ENCODE measurements around the gene APBA2.

APBA2 gene

DNA sequence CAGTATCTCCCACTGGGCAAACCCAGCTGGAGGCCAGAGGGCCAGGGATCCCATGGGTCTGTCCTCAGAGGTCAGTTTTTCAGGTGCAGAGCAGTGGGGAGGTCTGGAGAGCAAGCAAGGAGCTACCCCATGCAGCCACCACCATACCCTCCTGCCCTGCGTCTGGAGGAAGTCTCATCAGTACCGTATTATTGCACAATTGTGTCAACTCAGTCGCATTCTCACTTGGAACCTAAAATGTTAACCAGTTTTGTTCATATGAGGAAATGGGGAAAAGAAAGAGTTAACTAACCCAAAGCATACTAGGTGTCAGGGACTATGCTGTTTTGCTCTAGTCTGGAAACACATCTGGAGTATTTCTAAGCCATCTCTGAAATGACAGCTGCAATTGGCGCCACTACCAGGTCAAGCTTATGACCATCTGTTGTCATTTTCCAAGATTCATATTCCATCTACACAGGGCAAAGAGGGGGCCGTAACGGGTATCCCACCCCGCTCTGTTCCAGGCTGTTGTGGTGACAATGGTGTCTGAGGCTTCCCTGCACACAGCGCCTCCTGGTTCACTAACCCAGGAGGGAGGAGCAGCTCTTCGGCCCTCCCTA is 16.9 kb upstream of the APBA2 start:
- no peak overlapping the region for H3K4me3 ChIP-seq (ENCODE audit: low read depth, low read length)
- TF ChIP-seq, protein P1, sequence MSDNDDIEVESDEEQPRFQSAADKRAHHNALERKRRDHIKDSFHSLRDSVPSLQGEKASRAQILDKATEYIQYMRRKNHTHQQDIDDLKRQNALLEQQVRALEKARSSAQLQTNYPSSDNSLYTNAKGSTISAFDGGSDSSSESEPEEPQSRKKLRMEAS (IDR thresholded peaks at IDR 0.05; ENCODE audit: low read depth, low read length), result no peak
- no peak for TF ChIP-seq POLR2A (IDR thresholded peaks at IDR 0.05; ENCODE audit: extremely low read depth, insufficient read length)
- TF ChIP-seq, protein P2, sequence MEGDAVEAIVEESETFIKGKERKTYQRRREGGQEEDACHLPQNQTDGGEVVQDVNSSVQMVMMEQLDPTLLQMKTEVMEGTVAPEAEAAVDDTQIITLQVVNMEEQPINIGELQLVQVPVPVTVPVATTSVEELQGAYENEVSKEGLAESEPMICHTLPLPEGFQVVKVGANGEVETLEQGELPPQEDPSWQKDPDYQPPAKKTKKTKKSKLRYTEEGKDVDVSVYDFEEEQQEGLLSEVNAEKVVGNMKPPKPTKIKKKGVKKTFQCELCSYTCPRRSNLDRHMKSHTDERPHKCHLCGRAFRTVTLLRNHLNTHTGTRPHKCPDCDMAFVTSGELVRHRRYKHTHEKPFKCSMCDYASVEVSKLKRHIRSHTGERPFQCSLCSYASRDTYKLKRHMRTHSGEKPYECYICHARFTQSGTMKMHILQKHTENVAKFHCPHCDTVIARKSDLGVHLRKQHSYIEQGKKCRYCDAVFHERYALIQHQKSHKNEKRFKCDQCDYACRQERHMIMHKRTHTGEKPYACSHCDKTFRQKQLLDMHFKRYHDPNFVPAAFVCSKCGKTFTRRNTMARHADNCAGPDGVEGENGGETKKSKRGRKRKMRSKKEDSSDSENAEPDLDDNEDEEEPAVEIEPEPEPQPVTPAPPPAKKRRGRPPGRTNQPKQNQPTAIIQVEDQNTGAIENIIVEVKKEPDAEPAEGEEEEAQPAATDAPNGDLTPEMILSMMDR (IDR thresholded peaks at IDR 0.05; ENCODE audit: low read depth, low read length), result no peak
- TF ChIP-seq MYC (IDR thresholded peaks at IDR 0.05; ENCODE audit: low read depth, low read length), result no peak
- DNase-seq (ENCODE audit: low read depth), result peak; percentile 37

DNA sequence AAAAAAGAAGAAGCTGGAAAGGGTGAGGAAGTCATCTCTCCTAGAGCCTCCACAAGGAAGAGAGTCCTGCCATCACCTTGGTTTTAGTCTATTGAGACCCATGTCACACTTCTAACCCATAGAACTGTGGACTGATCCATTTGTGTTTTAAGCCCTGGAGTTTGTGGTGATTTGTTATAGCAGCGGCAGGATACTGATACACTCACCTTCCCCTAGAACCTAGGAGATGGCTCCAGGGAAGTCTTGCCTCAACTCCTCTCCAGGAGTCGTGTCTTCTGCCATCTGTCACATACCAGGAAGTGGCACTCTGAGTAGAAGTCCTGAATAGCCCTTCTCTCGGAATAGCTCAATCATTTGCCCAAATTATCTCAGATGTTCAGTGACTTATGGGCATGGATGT is 14.6 kb upstream of the APBA2 start:
- H3K4me3 ChIP-seq (ENCODE audit: low read depth, low read length), result no peak overlapping the region
- DNase-seq (ENCODE audit: low read depth), result no peak
- TF ChIP-seq POLR2A (IDR thresholded peaks at IDR 0.05; ENCODE audit: extremely low read depth, insufficient read length) (no peak), MYC (IDR thresholded peaks at IDR 0.05; ENCODE audit: low read depth, low read length) (no peak)
- TF ChIP-seq, protein P1 (IDR thresholded peaks at IDR 0.05; ENCODE audit: low read depth, low read length), result no peak
- TF ChIP-seq, protein P2 (IDR thresholded peaks at IDR 0.05; ENCODE audit: low read depth, low read length), result no peak

DNA sequence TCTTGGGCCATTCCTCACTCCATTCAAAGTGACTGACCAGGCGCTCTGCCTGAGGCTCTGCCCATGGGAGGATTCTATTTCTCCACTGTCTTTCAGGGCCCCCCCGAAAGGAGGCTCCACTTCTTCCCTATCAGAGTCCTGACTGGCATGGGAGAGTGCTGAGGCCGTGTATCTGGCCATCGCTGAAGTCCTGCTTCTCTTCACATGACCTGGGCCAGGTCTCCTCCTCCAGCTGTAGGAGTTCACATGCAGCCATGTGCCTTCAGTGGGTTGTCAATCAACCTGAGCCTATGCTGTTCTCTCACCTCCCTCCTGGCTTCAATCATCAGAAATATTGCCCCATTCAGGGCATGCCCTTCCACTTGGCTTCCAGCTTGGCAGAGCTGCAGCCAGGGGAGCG is 12.8 kb upstream of the APBA2 start:
- TF ChIP-seq, protein P1 (IDR thresholded peaks at IDR 0.05; ENCODE audit: low read depth, low read length), result no peak
- TF ChIP-seq POLR2A (IDR thresholded peaks at IDR 0.05; ENCODE audit: extremely low read depth, insufficient read length), result no peak
- no peak overlapping the region for H3K4me3 ChIP-seq (ENCODE audit: low read depth, low read length)
- DNase-seq (ENCODE audit: low read depth), result no peak

DNA sequence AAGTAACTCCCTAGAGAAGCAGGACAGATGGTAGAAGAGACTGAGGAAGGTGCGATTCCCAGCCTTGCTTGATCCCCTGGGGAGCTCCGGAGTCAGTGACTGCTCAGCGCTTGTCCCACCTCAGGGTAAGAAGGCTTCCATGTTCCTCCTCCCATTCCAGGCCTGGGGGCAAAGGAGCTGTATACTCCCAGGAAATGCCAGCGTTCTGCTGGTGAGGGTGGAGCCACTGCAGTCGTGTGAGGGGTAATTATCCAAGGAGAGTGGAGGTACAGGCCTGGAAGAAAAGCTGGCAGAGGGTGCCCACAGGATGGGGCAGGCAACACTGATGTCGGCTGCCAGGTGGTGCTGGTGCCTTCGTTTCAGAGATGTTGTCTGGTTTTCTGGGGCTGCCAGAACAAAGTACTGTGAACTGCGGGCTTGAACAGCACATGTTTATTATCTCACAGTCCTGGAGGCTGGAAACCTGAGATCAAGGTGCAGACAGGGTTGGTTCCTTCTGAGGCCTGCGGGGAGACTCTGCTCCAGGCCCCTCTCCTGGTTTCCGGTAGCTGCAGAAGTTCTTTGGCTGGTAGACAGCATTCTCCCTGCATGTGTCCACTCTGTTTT is 12.1 kb upstream of the APBA2 start:
- no peak for DNase-seq (ENCODE audit: low read depth)
- TF ChIP-seq, protein P1 (IDR thresholded peaks at IDR 0.05; ENCODE audit: low read depth, low read length), result no peak
- TF ChIP-seq POLR2A (IDR thresholded peaks at IDR 0.05; ENCODE audit: extremely low read depth, insufficient read length), result no peak
- TF ChIP-seq, protein P2 (IDR thresholded peaks at IDR 0.05; ENCODE audit: low read depth, low read length), result no peak
- TF ChIP-seq MYC (IDR thresholded peaks at IDR 0.05; ENCODE audit: low read depth, low read length), result no peak
- H3K4me3 ChIP-seq (ENCODE audit: low read depth, low read length), result no peak overlapping the region

DNA sequence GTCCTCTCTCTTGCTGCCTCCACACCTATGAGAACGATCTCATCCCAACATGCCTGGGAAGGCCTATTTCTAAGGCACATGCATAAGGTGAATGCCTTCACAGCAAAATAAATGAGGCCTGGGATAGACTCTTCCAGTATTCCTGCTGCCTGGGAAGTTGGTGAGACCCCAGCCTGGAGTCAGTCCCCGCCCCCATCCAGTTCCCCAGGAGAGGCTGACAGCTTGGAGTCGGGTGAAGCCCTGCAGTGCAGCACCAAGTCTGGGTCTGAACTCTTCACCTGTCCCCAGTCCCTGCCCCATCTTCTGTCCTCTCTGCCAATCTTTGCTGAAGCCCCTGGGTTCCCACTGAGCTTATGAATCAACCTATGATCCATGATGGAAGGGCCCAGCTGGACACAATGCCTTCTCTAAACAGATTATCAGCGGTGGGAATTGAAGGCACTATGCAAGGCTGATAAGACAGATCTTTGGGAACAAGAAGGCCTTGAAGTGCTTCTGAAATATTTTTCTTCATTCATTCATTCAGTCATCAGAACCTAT is 10.2 kb upstream of the APBA2 start:
- H3K4me3 ChIP-seq (ENCODE audit: low read depth, low read length), result no peak overlapping the region
- TF ChIP-seq, protein P1 (IDR thresholded peaks at IDR 0.05; ENCODE audit: low read depth, low read length), result no peak
- DNase-seq (ENCODE audit: low read depth), result no peak

DNA sequence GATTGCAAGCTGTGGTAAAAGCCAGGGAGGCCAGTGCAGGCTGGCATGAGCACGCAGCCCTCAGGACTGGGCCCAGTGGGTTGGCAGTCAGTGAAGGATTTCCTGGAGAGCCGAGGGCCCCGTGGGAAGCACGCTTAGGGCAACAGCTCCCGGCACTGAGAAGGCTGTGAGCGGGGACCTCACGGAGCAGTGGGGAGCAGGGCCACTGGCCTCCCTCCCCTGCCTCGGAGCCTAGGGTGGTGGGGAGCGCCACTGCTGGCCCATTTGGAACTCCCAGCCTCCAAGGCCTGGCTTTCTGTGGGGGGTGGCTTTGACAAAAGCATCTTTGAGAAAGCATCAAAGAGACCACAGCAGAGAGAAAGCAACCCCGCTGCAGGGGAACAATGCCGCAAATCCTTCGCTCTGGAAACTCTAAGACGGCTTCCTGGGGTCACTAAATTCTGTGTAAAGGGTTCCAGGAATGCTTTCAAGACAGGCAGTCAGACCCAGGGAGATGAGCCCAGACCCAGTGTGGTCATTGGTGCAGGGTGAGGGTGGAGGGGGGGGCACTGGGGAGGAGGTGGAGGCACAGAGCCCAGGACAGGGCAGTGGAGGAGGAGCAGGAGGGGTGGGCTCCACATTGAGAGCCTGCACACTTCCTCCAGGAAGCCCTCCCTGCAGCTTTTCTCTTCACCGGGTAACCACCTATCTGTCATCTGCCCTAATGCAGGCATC is 9.5 kb upstream of the APBA2 start:
- TF ChIP-seq, protein P1 (IDR thresholded peaks at IDR 0.05; ENCODE audit: low read depth, low read length), result no peak
- TF ChIP-seq POLR2A (IDR thresholded peaks at IDR 0.05; ENCODE audit: extremely low read depth, insufficient read length) (no peak), MYC (IDR thresholded peaks at IDR 0.05; ENCODE audit: low read depth, low read length) (no peak)
- TF ChIP-seq, protein P2 (IDR thresholded peaks at IDR 0.05; ENCODE audit: low read depth, low read length), result no peak
- H3K4me3 ChIP-seq (ENCODE audit: low read depth, low read length), result no peak overlapping the region
- DNase-seq (ENCODE audit: low read depth), result no peak

Measured in NB4 (cell line).